DOHH2 (cell line): Measurements from ENCODE around the gene PSMD8.

Source experiments
- H3F3A ChIP-seq: fragments of 200-600 bp; sonication (generic), shearing (Covaris generic); 2 replicates; pipeline ENCODE4 v1.6.0; 2016; ENCODE audit warnings: antibody characterized with exemption, mild to moderate bottlenecking; ENCODE audit not compliant: control insufficient read depth, insufficient read depth
- H3K27ac ChIP-seq: fragments of 200-600 bp; sonication (generic); 2 replicates; pipeline ENCODE4 v1.5.1; 2014; ENCODE audit warnings: low read depth, mild to moderate bottlenecking, low read length, moderate library complexity
- H3K27me3 ChIP-seq: fragments of 200-600 bp; sonication (generic); 2 replicates; pipeline ENCODE4 v1.6.1; 2014; ENCODE audit warnings: mild to moderate bottlenecking, low read length, mixed read lengths; ENCODE audit not compliant: control insufficient read depth
- H3K36me3 ChIP-seq: fragments of 200-600 bp; sonication (generic); 2 replicates; pipeline ENCODE4 v1.6.1; 2014; ENCODE audit warnings: mild to moderate bottlenecking, low read length, moderate library complexity, mixed read lengths; ENCODE audit not compliant: control insufficient read depth
- H3K4me1 ChIP-seq: fragments of 200-600 bp; sonication (generic); 2 replicates; pipeline ENCODE4 v1.6.1; 2014; ENCODE audit warnings: mild to moderate bottlenecking, low read length, mixed read lengths; ENCODE audit not compliant: control insufficient read depth
- H3K4me2 ChIP-seq: fragments of 200-600 bp; sonication (generic); 2 replicates; pipeline ENCODE4 v1.6.0; 2014; ENCODE audit warnings: mild to moderate bottlenecking, low read length, moderate library complexity
- H3K4me3 ChIP-seq: fragments of 200-600 bp; sonication (generic); 2 replicates; pipeline ENCODE4 v1.5.1; 2014; ENCODE audit warnings: mild to moderate bottlenecking, low read length, mixed read lengths
- H3K79me2 ChIP-seq: fragments of 200-600 bp; sonication (generic); 2 replicates; pipeline ENCODE4 v1.6.1; 2014; ENCODE audit warnings: mild to moderate bottlenecking, low read length, mixed read lengths; ENCODE audit not compliant: control insufficient read depth
- H3K9me2 ChIP-seq: fragments of 200-600 bp; sonication (generic); replicated peaks from 2 replicates; pipeline ENCODE4 v1.6.1; 2014; ENCODE audit warnings: mild to moderate bottlenecking, low read length, mixed read lengths; ENCODE audit not compliant: control insufficient read depth
- H3K9me3 ChIP-seq: fragments of 200-600 bp; sonication (generic); 2 replicates; pipeline ENCODE4 v1.6.1; 2014; ENCODE audit warnings: antibody characterized with exemption, low read length, mixed read lengths; ENCODE audit not compliant: control insufficient read depth, insufficient read depth
- H4K20me1 ChIP-seq: fragments of 200-600 bp; sonication (generic); 2 replicates; pipeline ENCODE4 v1.6.0; 2014; ENCODE audit warnings: low read depth, mild to moderate bottlenecking, antibody characterized with exemption, low read length, moderate library complexity; ENCODE audit not compliant: control insufficient read depth, insufficient read depth
- EZH2phosphoT487 ChIP-seq: fragments of 200-600 bp; sonication (generic); IDR thresholded peaks from 2 replicates; pipeline ENCODE4 v1.6.1; 2017; ENCODE audit warnings: borderline replicate concordance, mild to moderate bottlenecking, antibody characterized with exemption, low read length, moderate library complexity, mixed read lengths
- TF ChIP-seq, protein P1 (sequence below): fragments of 200-600 bp; sonication (generic); IDR thresholded peaks from one replicate; pipeline ENCODE4 v1.5.1; 2014; ENCODE audit warnings: antibody characterized with exemption, mild to moderate bottlenecking, low read depth, low read length; ENCODE audit not compliant: poor library complexity, severe bottlenecking

PSMD8 gene

GRCh38 chr19:38417146-38417543 is 42.8 kb downstream of the PSMD8 start:
- H3K79me2 ChIP-seq, result no peaks in the 10 kb centered on the region
- H3K4me1 ChIP-seq, result peaks cover 20% of the 10 kb centered on the region
- peak overlapping the region; percentile 77 for H3K4me3 ChIP-seq
- no peak overlapping the region for H3K27ac ChIP-seq
- TF ChIP-seq, protein P1, sequence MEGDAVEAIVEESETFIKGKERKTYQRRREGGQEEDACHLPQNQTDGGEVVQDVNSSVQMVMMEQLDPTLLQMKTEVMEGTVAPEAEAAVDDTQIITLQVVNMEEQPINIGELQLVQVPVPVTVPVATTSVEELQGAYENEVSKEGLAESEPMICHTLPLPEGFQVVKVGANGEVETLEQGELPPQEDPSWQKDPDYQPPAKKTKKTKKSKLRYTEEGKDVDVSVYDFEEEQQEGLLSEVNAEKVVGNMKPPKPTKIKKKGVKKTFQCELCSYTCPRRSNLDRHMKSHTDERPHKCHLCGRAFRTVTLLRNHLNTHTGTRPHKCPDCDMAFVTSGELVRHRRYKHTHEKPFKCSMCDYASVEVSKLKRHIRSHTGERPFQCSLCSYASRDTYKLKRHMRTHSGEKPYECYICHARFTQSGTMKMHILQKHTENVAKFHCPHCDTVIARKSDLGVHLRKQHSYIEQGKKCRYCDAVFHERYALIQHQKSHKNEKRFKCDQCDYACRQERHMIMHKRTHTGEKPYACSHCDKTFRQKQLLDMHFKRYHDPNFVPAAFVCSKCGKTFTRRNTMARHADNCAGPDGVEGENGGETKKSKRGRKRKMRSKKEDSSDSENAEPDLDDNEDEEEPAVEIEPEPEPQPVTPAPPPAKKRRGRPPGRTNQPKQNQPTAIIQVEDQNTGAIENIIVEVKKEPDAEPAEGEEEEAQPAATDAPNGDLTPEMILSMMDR, result no peak
- no peak for TF ChIP-seq EZH2phosphoT487
- H3K9me2 ChIP-seq, result no peaks in the 10 kb centered on the region
- H3K36me3 ChIP-seq, result no peaks in the 10 kb centered on the region
- H3K9me3 ChIP-seq, result no peaks in the 10 kb centered on the region
- H3K4me2 ChIP-seq, result peak overlapping the region; percentile 80
- H3F3A ChIP-seq, result peaks cover 4% of the 10 kb centered on the region
- H3K27me3 ChIP-seq, result no peaks in the 10 kb centered on the region
- no peaks in the 10 kb centered on the region for H4K20me1 ChIP-seq

DNA sequence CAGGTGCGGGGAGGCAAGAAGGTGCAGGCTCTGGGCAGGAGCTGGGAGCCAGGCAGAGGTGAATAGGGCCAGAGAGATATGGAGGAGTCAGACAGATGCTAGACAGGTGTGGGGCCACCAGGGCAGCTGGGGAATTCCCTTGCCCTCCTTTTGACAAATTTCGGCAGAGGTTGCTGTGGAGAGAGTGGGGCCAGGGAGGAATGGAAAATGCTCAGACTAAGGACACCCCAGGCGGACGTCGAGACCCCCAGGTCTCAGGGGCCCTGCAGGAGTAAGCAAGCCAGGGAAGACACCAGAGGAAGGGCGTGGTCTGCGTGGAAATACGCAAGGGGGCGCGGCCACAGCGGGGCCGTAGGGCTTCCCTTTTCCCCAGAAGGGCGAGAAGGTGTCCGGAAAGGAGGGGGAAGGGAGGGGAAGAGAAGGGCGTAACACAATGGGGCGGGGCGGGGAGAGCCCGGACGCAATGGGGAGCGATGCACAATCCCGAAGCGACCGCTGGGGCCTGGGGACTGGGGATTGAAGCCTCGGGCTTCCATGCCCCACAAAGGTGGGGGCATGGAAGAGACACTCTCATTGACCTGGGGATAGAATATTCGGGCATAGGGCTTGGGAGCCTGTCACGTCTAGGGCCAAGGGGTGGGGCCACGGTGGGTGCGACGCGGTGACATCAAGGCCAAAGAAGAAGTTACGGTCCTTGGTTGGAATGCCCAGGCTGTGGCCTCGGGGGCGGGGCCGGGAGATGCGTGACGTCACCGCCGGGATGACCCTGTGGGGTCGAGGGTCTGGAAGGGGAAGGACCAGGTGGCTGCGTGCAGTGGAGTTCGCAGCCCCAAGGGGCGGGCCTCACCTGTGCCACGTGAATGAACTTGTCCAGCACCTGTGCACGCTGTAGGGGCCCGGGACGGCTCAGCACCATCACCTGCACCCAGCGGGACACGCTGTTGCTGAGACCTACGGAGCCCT is 43.5 kb downstream of the PSMD8 start:
- H3F3A ChIP-seq, result peaks cover 4% of the 10 kb centered on the region
- peak overlapping the region; percentile 80 for H3K4me2 ChIP-seq
- no peaks in the 10 kb centered on the region for H3K27me3 ChIP-seq
- H3K27ac ChIP-seq, result no peak overlapping the region
- H3K36me3 ChIP-seq, result no peaks in the 10 kb centered on the region
- H4K20me1 ChIP-seq, result no peaks in the 10 kb centered on the region
- peak overlapping the region; percentile 77 for H3K4me3 ChIP-seq
- TF ChIP-seq, protein P1, result peak; percentile 11
- TF ChIP-seq EZH2phosphoT487, result no peak
- no peaks in the 10 kb centered on the region for H3K9me3 ChIP-seq
- no peaks in the 10 kb centered on the region for H3K9me2 ChIP-seq
- H3K79me2 ChIP-seq, result no peaks in the 10 kb centered on the region
- H3K4me1 ChIP-seq, result peaks cover 20% of the 10 kb centered on the region

DNA sequence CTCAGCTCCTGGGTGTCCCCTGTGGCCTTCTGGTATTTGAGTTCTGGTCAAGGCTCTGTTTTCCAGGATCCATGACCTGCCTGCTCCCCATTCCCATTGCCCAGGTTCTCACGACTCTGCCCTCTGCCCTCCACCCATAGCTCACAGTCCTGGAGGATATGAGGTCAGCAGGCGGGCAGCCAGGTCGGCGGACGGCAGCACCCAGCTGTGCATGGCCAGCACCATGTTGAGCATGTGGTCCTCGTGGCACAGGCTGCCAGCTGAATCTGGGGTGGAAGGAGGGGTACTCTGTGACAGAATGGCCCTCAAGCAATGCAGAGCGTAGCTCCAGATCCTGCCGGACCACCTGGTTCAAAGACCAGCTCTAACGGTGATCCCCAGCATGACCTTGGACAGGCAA is 46.6 kb downstream of the PSMD8 start:
- no peaks in the 10 kb centered on the region for H3K36me3 ChIP-seq
- no peaks in the 10 kb centered on the region for H3K27me3 ChIP-seq
- peaks cover 27% of the 10 kb centered on the region for H3K4me1 ChIP-seq
- peaks cover 4% of the 10 kb centered on the region for H3F3A ChIP-seq
- H3K9me3 ChIP-seq, result no peaks in the 10 kb centered on the region
- no peaks in the 10 kb centered on the region for H3K9me2 ChIP-seq
- H3K4me2 ChIP-seq, result no peak overlapping the region
- no peak overlapping the region for H3K4me3 ChIP-seq
- no peak overlapping the region for H3K27ac ChIP-seq
- TF ChIP-seq EZH2phosphoT487, result no peak
- TF ChIP-seq, protein P1, result no peak
- no peaks in the 10 kb centered on the region for H4K20me1 ChIP-seq
- H3K79me2 ChIP-seq, result no peaks in the 10 kb centered on the region
